T-helper 2 cell treated with Interferon-gamma antibody and Interleukin-4, amounts not matched to agents 5 μg/mL and 100 μg/mL, for 36 hours (primary cell): ENCODE data around the gene ZBTB37.
"Not testable (repeated sequence)": the region's sequence is repeated elsewhere in the genome, so short reads cannot be mapped to it uniquely, and the experiment has no call there.

ENCODE experiments used
- DNase-seq: peaks from one replicate; pipeline ENCODE4 v3.0.0; 2021; ENCODE audit warnings: low spot score
- H3K27ac Mint-ChIP-seq: one replicate; pipeline ENCODE4 v1.8.0; 2021; ENCODE audit warnings: mild to moderate bottlenecking, mixed read lengths
- H3K27me3 Mint-ChIP-seq: one replicate; pipeline ENCODE4 v1.8.0; 2021; ENCODE audit warnings: low read depth, mixed read lengths
- H3K36me3 Mint-ChIP-seq: one replicate; pipeline ENCODE4 v1.8.0; 2021; ENCODE audit warnings: low read depth, mixed read lengths
- H3K4me1 Mint-ChIP-seq: one replicate; pipeline ENCODE4 v1.8.0; 2021; ENCODE audit warnings: low read depth, mixed read lengths
- H3K4me3 Mint-ChIP-seq: one replicate; pipeline ENCODE4 v1.8.0; 2022; ENCODE audit warnings: mild to moderate bottlenecking, moderate library complexity, mixed read lengths
- H3K9me3 Mint-ChIP-seq: one replicate; pipeline ENCODE4 v1.8.0; 2021; ENCODE audit warnings: mixed read lengths

Gene ZBTB37

DNA sequence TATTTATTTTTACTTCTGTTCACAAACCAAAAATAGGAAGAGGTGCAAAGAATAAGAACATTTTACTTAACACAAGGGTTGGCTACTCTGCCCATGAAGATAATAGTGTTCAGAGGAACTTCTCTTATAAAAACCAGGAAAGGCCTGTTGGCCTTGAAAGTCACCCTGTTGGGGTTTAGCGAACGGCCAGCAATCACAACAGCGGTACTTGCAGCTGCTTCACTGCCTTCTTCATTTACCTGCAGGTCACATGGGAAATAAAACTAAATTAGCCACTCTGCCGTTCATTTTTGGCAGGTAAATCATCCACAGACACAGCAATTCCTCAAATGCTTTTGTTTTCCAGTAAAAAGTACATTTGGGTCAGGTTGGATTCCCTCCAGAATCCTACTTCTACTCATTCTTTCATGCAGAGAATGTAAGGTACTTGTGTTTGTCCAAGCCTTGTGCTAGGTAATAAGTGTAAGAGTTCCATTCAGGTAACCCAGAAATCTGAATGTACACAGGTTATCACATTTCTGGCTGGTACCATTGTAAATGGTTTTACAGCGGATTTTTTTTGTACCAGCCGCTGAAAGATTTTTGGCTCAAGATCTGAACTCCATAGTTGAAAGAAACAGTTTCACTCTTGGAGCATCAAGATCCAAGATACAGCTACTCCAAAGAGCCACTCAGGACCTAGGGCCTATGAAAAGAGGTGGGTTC is 35.8 kb downstream of the ZBTB37 start:
- Mint-ChIP-seq H3K4me1 (no peaks in the 10 kb centered on the region), H3K9me3 (no peaks in the 10 kb centered on the region), H3K36me3 (no peaks in the 10 kb centered on the region), H3K27me3 (no peaks in the 10 kb centered on the region), H3K4me3 (no peak overlapping the region), H3K27ac (no peak overlapping the region)
- DNase-seq, result no peak

DNA sequence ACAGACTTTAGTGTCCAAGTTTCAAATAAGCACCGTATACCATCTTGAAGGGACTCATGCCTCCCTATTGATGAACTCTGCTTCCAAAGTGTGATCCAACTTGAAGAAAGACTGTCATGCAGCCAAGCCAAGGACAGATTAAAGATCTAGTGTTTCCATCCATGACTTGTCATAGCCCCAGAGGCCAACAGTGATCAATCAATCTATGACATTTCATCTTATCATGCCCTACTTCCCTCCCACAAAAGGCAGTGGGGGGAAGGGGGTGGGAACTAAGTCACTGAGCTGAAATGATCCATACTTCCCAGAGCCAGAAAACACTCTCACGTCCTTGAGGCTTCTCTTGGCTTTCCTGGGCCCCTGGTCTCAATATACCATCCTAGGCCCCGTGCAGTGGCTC is 44.9 kb downstream of the ZBTB37 start:
- Mint-ChIP-seq H3K4me3 (no peak overlapping the region), H3K27me3 (no peaks in the 10 kb centered on the region), H3K27ac (no peak overlapping the region), H3K4me1 (no peaks in the 10 kb centered on the region), H3K36me3 (no peaks in the 10 kb centered on the region), H3K9me3 (no peaks in the 10 kb centered on the region)
- DNase-seq, result no peak

DNA sequence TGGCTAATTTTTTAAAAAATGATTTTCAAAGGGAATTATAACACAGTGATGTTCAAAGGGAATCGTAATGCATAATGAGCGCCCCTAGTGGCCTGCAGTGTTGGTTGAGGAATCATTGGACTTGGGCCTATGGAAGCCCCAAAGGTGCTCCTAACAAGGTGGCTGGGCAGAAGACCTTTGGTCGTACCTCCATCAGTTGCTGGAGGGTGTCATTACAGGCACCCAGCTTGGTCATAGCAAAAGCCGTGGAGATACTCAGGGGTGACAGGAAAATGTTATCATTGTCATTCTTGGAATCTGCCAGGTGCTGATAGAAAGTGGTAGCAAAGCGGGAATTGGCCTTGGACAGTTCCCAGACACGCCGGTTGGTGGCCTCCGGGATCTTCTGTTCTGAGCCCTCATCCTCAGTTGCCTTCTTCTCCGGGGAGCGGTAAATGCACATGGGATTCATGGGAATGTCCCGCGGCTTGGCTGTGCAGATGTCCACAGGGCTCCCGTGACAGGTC is 46.2 kb downstream of the ZBTB37 start:
- Mint-ChIP-seq H3K36me3 (no peaks in the 10 kb centered on the region), H3K27me3 (no peaks in the 10 kb centered on the region), H3K4me1 (no peaks in the 10 kb centered on the region), H3K4me3 (no peak overlapping the region), H3K27ac (no peak overlapping the region), H3K9me3 (no peaks in the 10 kb centered on the region)
- no peak for DNase-seq

DNA sequence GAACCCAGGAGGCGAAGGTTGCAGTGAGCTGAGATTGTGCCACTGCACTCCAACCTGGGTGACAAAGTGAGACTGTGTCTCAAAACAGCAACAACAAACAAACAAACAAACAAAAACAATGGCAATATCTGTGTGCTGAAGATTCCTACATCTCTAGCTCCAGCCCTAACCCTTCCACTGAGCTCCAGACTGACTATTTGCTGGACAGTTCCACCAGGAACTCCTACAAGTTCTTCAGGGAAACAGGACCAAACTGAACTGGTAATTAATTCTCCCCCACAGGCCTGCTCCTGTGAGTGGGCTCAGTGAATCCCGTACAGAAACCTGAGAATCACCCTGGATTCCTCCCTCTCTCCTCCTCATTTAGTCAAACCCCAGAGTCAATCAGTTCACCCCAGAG is 47.4 kb downstream of the ZBTB37 start:
- H3K4me1 Mint-ChIP-seq, result no peaks in the 10 kb centered on the region
- H3K27me3 Mint-ChIP-seq, result no peaks in the 10 kb centered on the region
- H3K27ac Mint-ChIP-seq, result no peak overlapping the region
- H3K9me3 Mint-ChIP-seq, result no peaks in the 10 kb centered on the region
- DNase-seq, result no peak
- H3K36me3 Mint-ChIP-seq, result no peaks in the 10 kb centered on the region
- no peak overlapping the region for H3K4me3 Mint-ChIP-seq

DNA sequence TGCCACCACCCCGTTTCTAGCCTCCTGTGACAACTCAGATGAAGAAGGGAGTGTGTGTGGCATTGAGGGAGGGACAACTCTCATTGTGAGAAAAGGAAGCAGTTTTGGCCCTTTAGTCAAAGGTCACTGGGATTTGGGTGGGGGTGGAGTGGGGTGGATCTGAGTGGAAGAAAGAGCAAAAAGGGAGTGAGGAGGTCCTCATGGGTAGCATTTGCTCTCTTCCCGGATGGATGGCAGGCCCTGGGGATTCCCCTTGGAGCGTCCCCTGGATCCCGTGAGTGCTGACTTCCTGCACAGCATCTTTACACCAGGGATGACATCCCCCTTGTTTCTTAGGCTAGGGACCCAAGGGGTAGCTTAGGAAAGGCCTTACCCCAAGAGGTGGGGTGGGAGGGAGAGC is 48.5 kb downstream of the ZBTB37 start:
- Mint-ChIP-seq H3K27me3 (peaks cover 3% of the 10 kb centered on the region), H3K27ac (no peak overlapping the region), H3K4me3 (no peak overlapping the region), H3K36me3 (no peaks in the 10 kb centered on the region), H3K4me1 (no peaks in the 10 kb centered on the region), H3K9me3 (no peaks in the 10 kb centered on the region)
- DNase-seq, result no peak

DNA sequence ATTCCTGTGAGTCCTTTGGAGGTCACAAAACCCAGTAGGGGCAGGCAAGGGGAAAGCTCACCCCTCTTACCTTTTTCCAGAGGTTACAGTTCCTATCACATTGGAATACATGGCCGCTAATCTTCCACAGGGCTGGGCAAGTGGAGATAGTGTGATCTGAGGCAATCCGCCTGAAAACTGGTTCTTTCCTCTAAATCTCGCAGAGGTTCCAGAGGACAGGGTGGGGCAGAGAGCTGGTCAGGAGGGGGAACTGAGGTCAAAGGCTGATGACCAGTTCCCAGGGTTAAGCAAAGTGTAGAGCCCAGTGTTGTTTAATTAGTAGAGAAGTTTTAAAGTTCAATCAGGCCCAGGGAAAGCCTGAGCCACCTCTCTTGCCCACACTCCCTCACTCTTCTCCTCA is 49.0 kb downstream of the ZBTB37 start, which contains the start of gene SERPINC1:
Gene SERPINC1 (minus strand): TSS at position 179 of the 400 bp plus-strand sequence. CDS start 68 bp downstream, at position 111.
- peaks cover 3% of the 10 kb centered on the region for H3K27me3 Mint-ChIP-seq
- H3K4me3 Mint-ChIP-seq, result no peak within 1 kb of the TSS
- no peak within 1 kb of the TSS for H3K27ac Mint-ChIP-seq
- no peaks in the 10 kb centered on the region for H3K9me3 Mint-ChIP-seq
- no peaks in the 10 kb centered on the region for H3K4me1 Mint-ChIP-seq
- no peak for DNase-seq
- no peaks in the 10 kb centered on the region for H3K36me3 Mint-ChIP-seq

DNA sequence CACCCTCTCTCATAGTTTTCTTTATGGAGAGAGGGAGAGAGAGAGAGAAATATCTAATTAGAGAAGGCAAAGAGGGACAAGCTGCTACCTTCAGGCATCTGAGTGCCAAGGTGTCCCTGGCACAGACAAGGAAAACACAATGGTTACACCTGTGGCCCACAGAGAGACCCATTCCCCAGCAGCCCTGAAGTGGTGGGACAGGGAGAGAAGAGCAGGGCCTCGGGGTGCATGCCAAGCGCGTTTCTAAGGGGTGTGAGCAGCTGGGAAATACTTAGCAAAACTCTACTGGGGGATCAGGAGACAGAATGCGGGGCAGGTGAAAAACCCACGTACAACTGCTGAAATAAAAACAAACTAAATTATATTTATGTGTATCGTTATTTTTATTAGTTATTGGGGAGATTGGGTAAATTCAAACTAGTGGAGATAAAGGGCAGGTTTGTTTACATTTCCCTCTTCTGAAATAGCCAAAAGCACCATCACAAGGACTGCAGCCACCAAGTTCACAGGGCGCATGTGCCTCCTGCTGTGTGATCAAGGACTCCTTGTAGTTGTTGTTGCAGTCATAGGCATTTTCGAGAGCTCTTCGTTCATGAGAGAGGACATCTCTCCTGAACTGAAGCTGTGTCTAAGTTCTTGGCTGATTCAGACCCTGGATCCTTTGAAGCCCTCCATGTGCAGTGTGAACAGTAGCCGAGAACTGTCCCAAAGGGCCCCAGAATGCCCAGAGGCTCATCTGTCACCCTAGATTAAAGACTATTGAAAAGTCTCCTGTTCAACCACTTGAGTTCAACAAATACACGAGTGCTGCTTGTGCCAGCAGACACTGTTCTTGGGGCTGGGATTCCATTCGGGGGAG is 49.7 kb downstream of the ZBTB37 start:
- H3K9me3 Mint-ChIP-seq, result no peaks in the 10 kb centered on the region
- H3K4me3 Mint-ChIP-seq, result no peak overlapping the region
- no peaks in the 10 kb centered on the region for H3K4me1 Mint-ChIP-seq
- no peak for DNase-seq
- H3K36me3 Mint-ChIP-seq, result no peaks in the 10 kb centered on the region
- no peak overlapping the region for H3K27ac Mint-ChIP-seq
- H3K27me3 Mint-ChIP-seq, result peaks cover 7% of the 10 kb centered on the region

DNA sequence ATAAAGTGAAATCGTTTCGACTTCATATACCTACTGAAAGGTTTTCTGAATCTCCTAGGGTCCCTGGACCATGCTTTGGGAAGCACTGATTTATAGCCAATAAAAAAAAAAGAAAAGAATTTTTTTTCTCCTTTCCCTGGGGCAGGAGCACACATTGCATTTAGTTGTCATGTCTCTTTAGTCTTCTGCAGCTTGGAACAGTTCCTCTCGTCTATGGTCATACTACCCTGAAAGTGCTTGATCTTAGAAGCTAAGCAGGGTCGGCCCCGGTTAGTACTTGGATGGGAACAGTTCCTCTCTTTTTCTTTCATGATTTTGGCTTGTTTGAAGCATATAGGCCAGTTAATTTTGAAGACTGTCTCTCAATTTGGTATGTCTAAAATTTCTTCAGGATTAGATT is 52.7 kb downstream of the ZBTB37 start:
- Mint-ChIP-seq H3K4me3 (no peak overlapping the region), H3K9me3 (no peaks in the 10 kb centered on the region), H3K27me3 (peaks cover 9% of the 10 kb centered on the region), H3K36me3 (no peaks in the 10 kb centered on the region), H3K4me1 (no peaks in the 10 kb centered on the region), H3K27ac (no peak overlapping the region)
- DNase-seq, result no peak

DNA sequence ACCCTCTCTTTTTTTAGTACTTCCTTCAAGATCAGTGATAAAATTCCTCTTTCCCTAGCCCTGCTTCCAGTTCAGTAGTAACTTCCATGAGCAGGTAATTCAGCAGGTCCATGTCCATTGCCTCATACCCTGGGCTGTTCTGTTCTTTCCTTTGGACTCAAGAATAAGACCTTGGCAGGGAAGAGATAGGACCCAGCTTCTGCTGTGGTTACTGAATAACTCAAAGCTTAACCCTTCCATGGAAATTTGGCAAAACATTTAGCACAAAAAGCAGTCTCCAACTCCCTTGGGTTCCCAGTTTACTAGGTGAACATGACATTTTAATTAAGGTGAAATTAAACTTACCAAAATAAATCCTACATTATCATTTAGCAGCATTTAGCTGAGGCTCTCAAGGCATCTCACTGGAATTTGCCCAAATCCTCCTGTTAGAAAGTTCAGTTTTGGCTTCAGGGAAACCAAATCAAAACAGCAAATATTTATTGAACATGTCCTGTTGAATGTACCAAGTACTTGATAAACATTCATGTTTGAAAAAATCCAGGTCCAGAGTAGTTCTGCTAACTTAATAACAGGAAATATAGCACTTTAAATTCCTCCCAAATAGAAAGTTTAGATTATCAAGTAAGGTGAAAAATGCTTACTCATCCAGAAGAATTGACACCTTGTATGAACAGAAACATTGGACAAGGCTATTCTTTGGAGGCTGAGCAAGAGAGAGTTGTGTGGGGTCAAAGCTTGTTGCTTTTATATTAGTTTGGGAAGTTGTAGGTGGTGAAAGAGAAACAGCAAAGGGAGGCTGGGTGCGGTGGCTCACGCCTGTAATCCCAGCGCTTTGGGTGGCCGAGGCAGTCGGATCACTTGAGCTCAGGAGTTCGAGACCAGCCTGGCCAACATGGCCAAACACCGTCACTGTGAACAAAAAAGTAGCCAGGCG is 57.4 kb downstream of the ZBTB37 start:
- no peak overlapping the region for H3K4me3 Mint-ChIP-seq
- H3K27ac Mint-ChIP-seq, result no peak overlapping the region
- no peaks in the 10 kb centered on the region for H3K4me1 Mint-ChIP-seq
- H3K9me3 Mint-ChIP-seq, result no peaks in the 10 kb centered on the region
- H3K36me3 Mint-ChIP-seq, result peaks cover 4% of the 10 kb centered on the region
- peaks cover 9% of the 10 kb centered on the region for H3K27me3 Mint-ChIP-seq
- no peak for DNase-seq

DNA sequence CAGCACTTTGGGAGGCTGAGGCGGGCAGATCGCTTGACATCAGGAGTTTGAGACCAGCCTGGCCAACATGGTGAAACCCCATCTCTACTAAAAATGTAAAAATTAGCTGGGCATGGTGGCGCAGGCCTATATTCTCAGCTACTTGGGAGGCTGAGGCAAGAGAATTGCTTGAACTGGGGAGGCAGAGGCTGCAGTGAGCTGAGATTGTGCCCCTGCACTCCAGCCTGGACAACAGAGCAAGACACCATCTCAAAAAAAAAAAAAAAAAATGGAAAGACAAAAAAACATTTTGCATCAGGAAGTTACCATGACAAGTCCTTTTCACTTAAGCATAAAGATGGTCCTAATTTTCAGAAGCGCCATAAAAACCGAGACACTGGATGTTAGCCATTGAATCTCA is 62.4 kb downstream of the ZBTB37 start:
- H3K27me3 Mint-ChIP-seq, DNase-seq, H3K4me3 Mint-ChIP-seq, H3K4me1 Mint-ChIP-seq, H3K27ac Mint-ChIP-seq, H3K9me3 Mint-ChIP-seq: not testable (repeated sequence)
- H3K36me3 Mint-ChIP-seq, result peaks cover 13% of the 10 kb centered on the region

DNA sequence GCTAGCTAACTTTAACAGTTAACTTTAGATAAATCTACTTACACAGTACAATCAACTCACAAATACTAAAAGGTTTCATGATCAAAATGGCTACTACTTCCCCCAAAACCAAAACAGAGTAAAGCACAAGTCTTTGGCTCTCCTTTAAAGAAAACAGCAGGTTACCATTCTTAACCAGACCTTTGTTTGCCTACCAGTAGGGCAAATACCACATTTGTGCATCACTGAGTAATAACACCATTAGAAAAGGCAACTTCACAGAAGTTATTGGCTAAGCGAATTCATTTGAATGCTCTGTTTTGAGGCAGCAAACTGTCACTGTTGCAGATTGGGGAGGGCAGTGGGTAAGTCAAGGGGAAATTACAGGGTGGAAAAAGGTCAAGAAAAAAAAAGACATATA is 66.3 kb downstream of the ZBTB37 start:
- no peak for DNase-seq
- Mint-ChIP-seq H3K4me3 (no peak overlapping the region), H3K4me1 (no peaks in the 10 kb centered on the region), H3K27me3 (no peaks in the 10 kb centered on the region), H3K36me3 (peaks cover 29% of the 10 kb centered on the region), H3K27ac (no peak overlapping the region), H3K9me3 (no peaks in the 10 kb centered on the region)

DNA sequence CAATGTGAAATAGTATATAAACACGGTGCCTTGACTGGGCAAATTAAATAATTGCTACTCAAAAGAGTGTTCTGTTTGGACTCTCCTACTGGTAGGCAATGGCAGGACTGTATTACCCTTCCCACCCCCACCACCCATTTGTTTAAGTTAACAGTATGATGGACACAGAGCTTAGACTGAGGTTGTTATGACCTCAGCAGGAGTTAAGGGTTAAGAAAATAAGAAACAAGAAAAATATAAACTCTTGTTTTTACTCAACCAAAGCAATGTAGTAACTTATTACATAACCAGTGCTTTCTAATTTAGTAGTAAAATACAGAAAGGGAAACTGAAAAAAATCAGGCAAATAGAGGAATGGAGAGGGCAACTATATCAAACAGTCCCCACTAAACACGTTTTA is 68.9 kb downstream of the ZBTB37 start:
- no peak for DNase-seq
- Mint-ChIP-seq H3K27ac (no peak overlapping the region), H3K27me3 (no peaks in the 10 kb centered on the region), H3K4me1 (no peaks in the 10 kb centered on the region), H3K9me3 (no peaks in the 10 kb centered on the region), H3K4me3 (no peak overlapping the region), H3K36me3 (peaks cover 31% of the 10 kb centered on the region)

DNA sequence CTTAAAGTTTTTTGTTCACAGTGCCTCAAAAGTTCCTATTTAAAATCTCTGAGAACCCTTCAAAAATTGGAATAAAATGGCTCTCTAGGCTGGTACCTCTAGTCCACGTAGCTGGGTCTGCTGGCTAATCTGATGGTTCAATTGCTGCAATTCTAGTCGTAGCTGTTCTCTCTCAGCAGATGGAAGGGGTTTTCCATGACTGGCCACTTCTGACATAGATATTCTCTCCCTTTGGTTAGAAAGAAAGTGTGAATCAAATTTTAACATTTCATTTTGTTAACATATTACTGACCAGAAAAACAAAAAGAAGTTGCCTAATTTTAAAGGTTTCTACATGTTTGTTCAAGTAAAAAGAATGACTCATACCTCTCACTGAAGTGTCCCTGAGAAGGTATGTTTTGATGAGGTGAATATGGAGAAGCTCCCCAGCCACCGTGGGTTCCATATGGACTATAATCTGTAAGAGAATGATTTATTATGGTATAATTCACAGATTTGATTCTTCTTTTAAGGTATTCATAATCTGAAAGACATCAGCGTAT is 78.3 kb downstream of the ZBTB37 start:
- Mint-ChIP-seq H3K4me1 (no peaks in the 10 kb centered on the region), H3K27me3 (no peaks in the 10 kb centered on the region), H3K4me3 (no peak overlapping the region), H3K9me3 (no peaks in the 10 kb centered on the region), H3K36me3 (peaks cover 43% of the 10 kb centered on the region), H3K27ac (no peak overlapping the region)
- DNase-seq, result no peak
